Iris pigment epithelial cell (primary cell): Measurements from ENCODE around the gene INVS.

Experiments
- DNase-seq: peaks from one replicate; pipeline ENCODE4 v3.0.0-alpha.2; 2011; ENCODE audit warnings: low read depth

The INVS gene

DNA sequence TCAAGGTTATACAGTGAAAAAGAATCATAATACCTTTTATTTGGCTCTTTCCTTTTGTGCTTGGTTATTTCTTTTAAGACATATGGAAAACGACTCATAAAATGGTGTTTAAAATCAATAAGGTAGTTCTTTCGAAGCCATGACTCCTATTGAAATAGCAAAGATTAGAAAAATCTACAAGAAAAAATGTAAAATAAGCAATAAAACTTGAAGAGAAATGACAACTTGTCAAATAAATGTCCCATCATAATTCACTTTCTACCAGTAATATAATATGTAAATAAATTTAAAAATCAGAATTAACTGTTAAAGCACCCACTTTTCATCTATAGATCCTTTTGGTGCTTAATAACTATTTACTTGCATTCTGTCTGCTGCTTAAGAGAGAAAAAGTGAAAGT, 241.2 kb downstream of the INVS start:
- no peak for DNase-seq

DNA sequence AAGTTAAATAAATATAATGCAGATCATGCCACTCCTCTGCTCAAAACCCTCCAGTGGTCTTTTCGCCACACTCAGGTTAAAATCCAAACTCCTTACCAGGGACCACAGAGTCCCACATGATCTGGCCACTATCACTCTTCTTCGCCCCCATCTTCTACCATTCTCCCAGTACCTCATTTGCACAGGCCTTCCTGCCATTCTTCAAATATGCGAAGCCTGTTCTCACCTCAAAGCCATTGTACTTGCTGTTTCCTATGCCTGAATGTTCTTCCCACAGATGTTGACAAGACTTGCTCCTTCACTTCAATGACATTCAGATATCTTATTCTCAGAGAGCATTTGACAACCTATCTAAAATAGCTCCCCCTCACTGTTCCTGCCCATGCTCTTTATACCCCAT, 242.8 kb downstream of the INVS start:
- no peak for DNase-seq

DNA sequence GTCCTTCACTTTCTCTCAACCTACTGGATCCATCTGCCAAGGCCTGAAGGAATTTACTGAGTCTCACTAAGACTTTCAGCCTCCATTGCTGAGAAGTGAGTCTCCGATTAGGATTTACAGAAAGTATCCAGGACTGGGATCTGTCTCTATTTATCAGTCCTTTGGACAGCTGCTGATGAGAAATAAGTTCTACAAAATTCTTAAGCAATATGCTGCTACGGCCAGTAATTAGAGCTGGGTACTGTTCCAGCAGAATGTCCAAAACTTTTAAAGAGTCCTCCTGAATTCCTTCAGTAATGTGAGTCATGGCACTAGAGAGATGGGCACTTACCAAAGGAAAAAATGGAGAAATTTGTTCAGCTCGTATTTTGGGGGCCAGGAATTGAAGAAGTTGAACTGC, 247.8 kb downstream of the INVS start:
- DNase-seq, result peak; percentile 18

DNA sequence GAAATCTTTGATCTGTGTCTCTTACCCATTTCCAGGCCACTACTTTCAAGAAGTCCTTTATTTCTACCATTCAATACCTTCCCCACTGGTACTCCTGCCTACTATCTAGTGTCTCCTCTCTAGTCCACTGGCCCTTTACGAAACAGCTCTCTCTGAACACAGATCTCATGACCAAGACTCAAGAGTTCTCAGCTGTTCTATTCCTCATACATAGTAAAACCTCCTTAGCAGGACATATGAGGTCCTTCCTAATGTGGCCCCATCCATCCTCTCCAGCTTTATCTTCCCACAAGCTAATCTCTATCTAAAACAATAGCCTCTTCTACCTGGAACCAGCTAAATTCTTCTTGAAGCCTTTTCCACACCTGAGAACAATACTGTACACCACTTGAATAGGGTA, 251.1 kb downstream of the INVS start:
- no peak for DNase-seq
